Measurements from ENCODE around the gene CITED2. TPM values are rescaled to one million over a fixed set of nuclear protein-coding genes. Genes with fewer than 3 reads are reported as not detected.

Gene CITED2
- total RNA-seq, 1 donor from 2014 or later, result 10.3 TPM

GRCh38 chr6:139323511-139324300 is 50.7 kb downstream of the CITED2 start:
- no peak overlapping the region for H3K4me3 ChIP-seq (ENCODE audit: low read depth, low read length)
- no peak for TF ChIP-seq CTCF (IDR thresholded peaks at IDR 0.05; ENCODE audit: insufficient read depth, low read length, severe bottlenecking)
- no peaks in the 10 kb centered on the region for H3K36me3 ChIP-seq (ENCODE audit: control insufficient read depth, insufficient read depth, low read length)
- H3K27me3 ChIP-seq (ENCODE audit: control insufficient read depth, insufficient read depth, low read length), result no peaks in the 10 kb centered on the region
- DNase-seq (ENCODE audit: low read depth), result no peak
- FAIRE-seq, result no peak

Other genes with a start within 250 kb of the CITED2 start
- gene HECA, start 239.6 kb downstream of the CITED2 start, total RNA-seq, result 23.8 and 25.5 TPM in 2 replicates
- gene TXLNB, start 82.7 kb downstream of the CITED2 start, total RNA-seq, result under 0.01 TPM in 1 of 2 replicates, not detected in the other

Measured in bronchial epithelial cell (primary cell).